Sigmoid colon (tissue), 4 donors: Measurements from ENCODE around the gene TSPAN17.

Experiments used
- CTCF ChIP-seq, 4 experiments: fragments of 450-650 bp in 3 of 4; fragments of 200-600 bp in 1 of 4; IDR thresholded peaks; one replicate each; pipeline ENCODE4 v1.5.1; 2016 to 2019; ENCODE audit warnings: antibody characterized with exemption in 4 of 4, mild to moderate bottlenecking in 3 of 4, moderate library complexity in 2 of 4
- POLR2A ChIP-seq, 2 donors: fragments of 450-650 bp; IDR thresholded peaks; one replicate each; pipeline ENCODE4 v1.6.1; 2016; ENCODE audit warnings: antibody characterized with exemption in 2 of 2, mild to moderate bottlenecking in 2 of 2, moderate library complexity in 2 of 2
- POLR2AphosphoS5 ChIP-seq, 4 donors: sonication (generic); formaldehyde crosslinking; IDR thresholded peaks; one replicate each; pipeline ENCODE4 v1.6.1; 2017; ENCODE audit warnings: antibody characterized with exemption in 4 of 4

- no peak for TF ChIP-seq CTCF (IDR thresholded peaks at IDR 0.05)
- TF ChIP-seq POLR2AphosphoS5 (IDR thresholded peaks at IDR 0.05): no peak
- TF ChIP-seq POLR2A (IDR thresholded peaks at IDR 0.05): no peak
Measured at GRCh38 chr5:176610435-176610773, 36.9 kb upstream of the TSPAN17 start.
